Colonic mucosa (tissue), 4 donors: ENCODE results near the gene CACNA1S. TPM values are rescaled to one million over a fixed set of nuclear protein-coding genes. Genes with fewer than 3 reads are reported as not detected.

ENCODE experiments used
- DNase-seq: peaks from one replicate; pipeline ENCODE4 v3.0.0-alpha.2; 2020
- H3K27ac ChIP-seq: fragments of 200-600 bp; one replicate; pipeline ENCODE4 v1.8.0; 2021
- H3K27me3 ChIP-seq: fragments of 200-600 bp; one replicate; pipeline ENCODE4 v1.8.0; 2021
- H3K36me3 ChIP-seq: fragments of 200-600 bp; one replicate; pipeline ENCODE4 v1.8.0; 2021
- H3K4me1 ChIP-seq: fragments of 200-600 bp; one replicate; pipeline ENCODE4 v1.8.0; 2021; ENCODE audit warnings: mild to moderate bottlenecking
- H3K4me3 ChIP-seq: fragments of 200-600 bp; one replicate; pipeline ENCODE4 v1.8.0; 2021
- H3K9ac ChIP-seq, 2 donors: one replicate each; pipeline ENCODE4 v1.7.0; 2013; ENCODE audit warnings: control low read depth in 2 of 2, low read depth in 2 of 2, low read length in 2 of 2
- H3K9me3 ChIP-seq: fragments of 200-600 bp; one replicate; pipeline ENCODE4 v1.8.0; 2021
- CTCF ChIP-seq: fragments of 200-600 bp; IDR thresholded peaks from one replicate; pipeline ENCODE4 v1.8.0; 2022; ENCODE audit warnings: antibody characterized with exemption, mild to moderate bottlenecking
- intact Hi-C: fragments of 100-400 bp; cut with DNase I; formaldehyde crosslinking; loops from one replicate; pipeline ENCODE4 v1.14.1; 2022
- total RNA-seq, 2 donors: library from RNA; stranded (reverse); fragmentation: NEBNext Ultra II Directional in 1 of 2; extraction: Animal tissue kit (Norgen Biotek cat#: 25700) in 1 of 2; gene quantifications; one replicate each; pipeline ENCODE4 v1.2.1, GENCODE V29; 2021
- donor health status: healthy.
- donor health status: DM: no; HTN: no; CAD: no.
- donor health status: DM: no; HTN: no; CAD: no.

The CACNA1S gene
- total RNA-seq, 2 donors from 2014 or later, result not detected

- no peaks in the 10 kb centered on the region for H3K36me3 ChIP-seq
- H3K9ac ChIP-seq, result no peak overlapping the region
- H3K9me3 ChIP-seq, result no peaks in the 10 kb centered on the region
- H3K27me3 ChIP-seq, result no peaks in the 10 kb centered on the region
- no peak for TF ChIP-seq CTCF
- intact Hi-C loops, result no loop called here
- H3K27ac ChIP-seq, result no peak overlapping the region
- no peak overlapping the region for H3K4me3 ChIP-seq
- H3K4me1 ChIP-seq, result no peaks in the 10 kb centered on the region
- no peak for DNase-seq
Measured at GRCh38 chr1:201036188-201036842, 75.9 kb downstream of the CACNA1S start.

- intact Hi-C loops, result no loop called here
- no peak for TF ChIP-seq CTCF
- no peaks in the 10 kb centered on the region for H3K9me3 ChIP-seq
- no peaks in the 10 kb centered on the region for H3K36me3 ChIP-seq
- no peaks in the 10 kb centered on the region for H3K4me1 ChIP-seq
- no peak overlapping the region for H3K27ac ChIP-seq
- DNase-seq, result no peak
- H3K27me3 ChIP-seq, result no peaks in the 10 kb centered on the region
- no peak overlapping the region for H3K9ac ChIP-seq
- H3K4me3 ChIP-seq, result no peak overlapping the region
Measured at GRCh38 chr1:201034671-201035070, 77.6 kb downstream of the CACNA1S start.

GRCh38 chr1:201032408-201032807 lies 79.8 kb downstream of the CACNA1S start:
- no peak for TF ChIP-seq CTCF
- Histone ChIP-seq H3K9ac (no peak overlapping the region), H3K36me3 (no peaks in the 10 kb centered on the region), H3K27me3 (no peaks in the 10 kb centered on the region), H3K9me3 (no peaks in the 10 kb centered on the region), H3K4me3 (no peak overlapping the region), H3K27ac (no peak overlapping the region), H3K4me1 (no peaks in the 10 kb centered on the region)
- intact Hi-C loops, result no loop called here
- no peak for DNase-seq

GRCh38 chr1:201028461-201028889 lies 83.8 kb downstream of the CACNA1S start:
- Histone ChIP-seq H3K9ac (no peak overlapping the region), H3K4me3 (no peak overlapping the region), H3K27me3 (no peaks in the 10 kb centered on the region), H3K36me3 (no peaks in the 10 kb centered on the region), H3K27ac (peak overlapping the region; percentile 58), H3K4me1 (peaks cover 8% of the 10 kb centered on the region), H3K9me3 (no peaks in the 10 kb centered on the region)
- intact Hi-C loops, result no loop called here
- peak; percentile 86 for DNase-seq
- TF ChIP-seq CTCF, result no peak

- intact Hi-C loops, result no loop called here
- no peak overlapping the region for H3K4me3 ChIP-seq
- no peaks in the 10 kb centered on the region for H3K36me3 ChIP-seq
- no peaks in the 10 kb centered on the region for H3K9me3 ChIP-seq
- no peak overlapping the region for H3K9ac ChIP-seq
- H3K27me3 ChIP-seq, result no peaks in the 10 kb centered on the region
- no peak for DNase-seq
- H3K27ac ChIP-seq, result no peak overlapping the region
- peaks cover 12% of the 10 kb centered on the region for H3K4me1 ChIP-seq
- TF ChIP-seq CTCF, result no peak
Measured at GRCh38 chr1:201026836-201027235, 85.4 kb downstream of the CACNA1S start.
